Fibroblast of skin of left biceps (primary cell): ENCODE results near the gene SCAPER.

ENCODE experiments used
- DNase-seq, 2 experiments: peaks; one replicate each; pipeline ENCODE4 v3.0.0-alpha.2; 2013; ENCODE audit warnings: low read depth in 2 of 2

SCAPER gene

GRCh38 chr15:76905013-76905839 lies at the start of gene SCAPER:
Gene SCAPER, minus strand, starts transcription at chr15:76905340. Its CDS starts 21,523 bp downstream, at chr15:76883817.
- DNase-seq, result peak; percentile 50 to 53

- DNase-seq, result no peak
Measured at GRCh38 chr15:76954744-76955143, 49.6 kb upstream of the SCAPER start.

- DNase-seq, result no peak
Measured at GRCh38 chr15:76953913-76954312, 48.8 kb upstream of the SCAPER start.

GRCh38 chr15:76951220-76951619 lies 46.1 kb upstream of the SCAPER start:
- no peak for DNase-seq

GRCh38 chr15:76947454-76947853 lies 42.3 kb upstream of the SCAPER start:
- DNase-seq, result no peak

GRCh38 chr15:76945494-76946093 lies 40.5 kb upstream of the SCAPER start:
- DNase-seq, result no peak

GRCh38 chr15:76942331-76942730 lies 37.2 kb upstream of the SCAPER start:
- no peak for DNase-seq

- no peak for DNase-seq
Measured at GRCh38 chr15:76941636-76942035, 36.5 kb upstream of the SCAPER start.

GRCh38 chr15:76939715-76940114 lies 34.6 kb upstream of the SCAPER start:
- no peak for DNase-seq

- no peak for DNase-seq
Measured at GRCh38 chr15:76938752-76939151, 33.6 kb upstream of the SCAPER start.

GRCh38 chr15:76936671-76937070 lies 31.5 kb upstream of the SCAPER start:
- DNase-seq, result no peak

- DNase-seq, result no peak
Measured at GRCh38 chr15:76935620-76936019, 30.5 kb upstream of the SCAPER start.

- no peak for DNase-seq
Measured at GRCh38 chr15:76932135-76932966, 27.2 kb upstream of the SCAPER start.

- peak; percentile 82 for DNase-seq
Measured at GRCh38 chr15:76931397-76932134, 26.4 kb upstream of the SCAPER start, which contains the start of gene RCN2. Gene RCN2, plus strand, starts transcription at chr15:76931749. Its CDS starts 93 bp downstream, at chr15:76931842.

GRCh38 chr15:76930831-76931396 lies 25.8 kb upstream of the SCAPER start:
- DNase-seq, result no peak

GRCh38 chr15:76929011-76929760 lies 24.0 kb upstream of the SCAPER start:
- DNase-seq, result no peak

GRCh38 chr15:76928201-76928600 lies 23.1 kb upstream of the SCAPER start:
- no peak for DNase-seq

- no peak for DNase-seq
Measured at GRCh38 chr15:76916369-76916768, 11.2 kb upstream of the SCAPER start.

- DNase-seq, result no peak
Measured at GRCh38 chr15:76913737-76914136, 8.6 kb upstream of the SCAPER start.

- no peak for DNase-seq
Measured at GRCh38 chr15:76912430-76912829, 7.3 kb upstream of the SCAPER start.

GRCh38 chr15:76905855-76906254 lies 715 bp upstream of the SCAPER start:
- DNase-seq, result no peak
